ENCODE measurements around the gene BMS1.

DNA sequence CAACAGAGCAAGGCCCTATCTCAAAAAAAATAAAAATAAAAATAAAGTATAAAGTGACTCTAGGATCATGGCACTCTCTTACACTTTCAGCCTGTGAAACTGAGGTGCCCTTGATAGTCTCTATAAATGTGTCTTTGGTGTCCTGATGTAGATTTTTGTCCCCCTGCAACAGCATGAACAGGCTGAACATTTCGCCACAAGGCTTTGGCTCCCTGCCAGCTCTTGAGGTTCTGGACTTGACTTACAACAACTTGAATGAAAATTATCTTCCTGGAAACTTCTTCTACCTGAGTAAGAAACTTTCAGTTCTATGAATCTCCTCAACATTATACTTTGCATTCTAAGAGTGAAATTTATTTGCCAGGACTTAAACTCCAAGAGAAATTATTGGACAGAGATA, 48.1 kb upstream of the BMS1 start:
- TF ChIP-seq, protein P1, sequence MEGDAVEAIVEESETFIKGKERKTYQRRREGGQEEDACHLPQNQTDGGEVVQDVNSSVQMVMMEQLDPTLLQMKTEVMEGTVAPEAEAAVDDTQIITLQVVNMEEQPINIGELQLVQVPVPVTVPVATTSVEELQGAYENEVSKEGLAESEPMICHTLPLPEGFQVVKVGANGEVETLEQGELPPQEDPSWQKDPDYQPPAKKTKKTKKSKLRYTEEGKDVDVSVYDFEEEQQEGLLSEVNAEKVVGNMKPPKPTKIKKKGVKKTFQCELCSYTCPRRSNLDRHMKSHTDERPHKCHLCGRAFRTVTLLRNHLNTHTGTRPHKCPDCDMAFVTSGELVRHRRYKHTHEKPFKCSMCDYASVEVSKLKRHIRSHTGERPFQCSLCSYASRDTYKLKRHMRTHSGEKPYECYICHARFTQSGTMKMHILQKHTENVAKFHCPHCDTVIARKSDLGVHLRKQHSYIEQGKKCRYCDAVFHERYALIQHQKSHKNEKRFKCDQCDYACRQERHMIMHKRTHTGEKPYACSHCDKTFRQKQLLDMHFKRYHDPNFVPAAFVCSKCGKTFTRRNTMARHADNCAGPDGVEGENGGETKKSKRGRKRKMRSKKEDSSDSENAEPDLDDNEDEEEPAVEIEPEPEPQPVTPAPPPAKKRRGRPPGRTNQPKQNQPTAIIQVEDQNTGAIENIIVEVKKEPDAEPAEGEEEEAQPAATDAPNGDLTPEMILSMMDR (IDR thresholded peaks at IDR 0.05), result no peak
- TF ChIP-seq POLR2A (IDR thresholded peaks at IDR 0.05) (no peak), POLR2AphosphoS5 (IDR thresholded peaks at IDR 0.05) (no peak)

All from stomach (tissue), 4 donors.